ENCODE results near the gene HSD17B2. TPM values are rescaled to one million over a fixed set of nuclear protein-coding genes. Genes with fewer than 3 reads are reported as not detected.
"Not testable (repeated sequence)": the region's sequence is repeated elsewhere in the genome, so short reads cannot be mapped to it uniquely, and the experiment has no call there.

HSD17B2 gene
- total and polyA plus RNA-seq, 7 donors: 0.16 to 0.19 TPM; not detected in 5

DNA sequence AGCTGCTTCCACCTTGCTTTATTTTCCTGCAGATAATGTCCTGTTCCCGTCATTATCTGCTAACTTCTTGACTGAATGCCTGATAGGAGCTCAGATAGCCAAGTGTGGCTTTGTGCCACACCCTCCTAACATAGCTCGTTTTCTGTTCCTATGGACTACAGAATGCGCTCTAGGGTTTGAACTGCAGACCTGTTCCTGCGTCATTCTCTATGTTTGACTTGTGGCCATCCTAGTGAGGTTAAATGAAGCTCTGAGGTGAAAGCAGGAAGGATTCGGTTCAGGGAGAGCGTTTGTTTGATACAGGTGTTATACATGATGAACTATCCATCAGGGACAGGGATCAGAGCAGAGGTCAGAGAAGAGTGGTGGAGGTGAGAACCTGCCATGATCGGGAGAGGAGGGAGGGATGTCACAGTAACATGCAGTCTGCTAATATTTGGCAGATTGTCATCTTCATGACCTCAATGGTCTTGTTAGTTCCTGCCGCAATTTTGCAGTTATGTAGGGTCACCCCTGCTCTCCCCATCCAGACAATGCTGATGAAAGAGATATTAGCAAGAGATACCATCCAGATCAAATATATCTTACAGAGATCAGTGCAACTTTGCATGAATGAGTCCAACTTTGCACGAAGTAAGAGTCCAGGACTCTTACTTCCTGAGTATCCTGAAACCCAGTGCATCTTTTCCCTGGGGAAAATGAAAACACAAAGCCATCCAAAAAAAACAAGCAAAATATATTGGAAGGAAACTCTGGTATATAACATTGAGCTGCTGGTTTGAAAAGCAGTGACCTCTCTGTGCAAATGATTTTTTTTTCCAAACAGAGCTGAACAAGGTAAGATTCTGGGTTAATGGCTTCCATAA lies 102.1 kb downstream of the HSD17B2 start:
- H3K27me3 ChIP-seq (ENCODE audit: insufficient read depth in 3 of 3, low read length in 2 of 3): no peaks in the 10 kb centered on the region
- ATAC-seq (no peak), DNase-seq (no peak)
- no peaks in the 10 kb centered on the region for H3K4me1 ChIP-seq
- intact Hi-C loops (cut with DNase I): no loop called here
- H3K36me3 ChIP-seq (ENCODE audit: insufficient read depth in 1 of 2, low read depth in 1 of 2): peaks cover 0 to 10% of the 10 kb centered on the region in 2 donors
- H3K4me3 ChIP-seq: no peak overlapping the region
- H3K9me3 ChIP-seq: no peaks in the 10 kb centered on the region
- 73 to 77% (median 77%) methylated on average over 9 of the region's 9 CpGs for WGBS, 3 donors
- TF ChIP-seq, protein P1, sequence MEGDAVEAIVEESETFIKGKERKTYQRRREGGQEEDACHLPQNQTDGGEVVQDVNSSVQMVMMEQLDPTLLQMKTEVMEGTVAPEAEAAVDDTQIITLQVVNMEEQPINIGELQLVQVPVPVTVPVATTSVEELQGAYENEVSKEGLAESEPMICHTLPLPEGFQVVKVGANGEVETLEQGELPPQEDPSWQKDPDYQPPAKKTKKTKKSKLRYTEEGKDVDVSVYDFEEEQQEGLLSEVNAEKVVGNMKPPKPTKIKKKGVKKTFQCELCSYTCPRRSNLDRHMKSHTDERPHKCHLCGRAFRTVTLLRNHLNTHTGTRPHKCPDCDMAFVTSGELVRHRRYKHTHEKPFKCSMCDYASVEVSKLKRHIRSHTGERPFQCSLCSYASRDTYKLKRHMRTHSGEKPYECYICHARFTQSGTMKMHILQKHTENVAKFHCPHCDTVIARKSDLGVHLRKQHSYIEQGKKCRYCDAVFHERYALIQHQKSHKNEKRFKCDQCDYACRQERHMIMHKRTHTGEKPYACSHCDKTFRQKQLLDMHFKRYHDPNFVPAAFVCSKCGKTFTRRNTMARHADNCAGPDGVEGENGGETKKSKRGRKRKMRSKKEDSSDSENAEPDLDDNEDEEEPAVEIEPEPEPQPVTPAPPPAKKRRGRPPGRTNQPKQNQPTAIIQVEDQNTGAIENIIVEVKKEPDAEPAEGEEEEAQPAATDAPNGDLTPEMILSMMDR (IDR thresholded peaks at IDR 0.05): no peak
- H3K27ac ChIP-seq: no peak overlapping the region

DNA sequence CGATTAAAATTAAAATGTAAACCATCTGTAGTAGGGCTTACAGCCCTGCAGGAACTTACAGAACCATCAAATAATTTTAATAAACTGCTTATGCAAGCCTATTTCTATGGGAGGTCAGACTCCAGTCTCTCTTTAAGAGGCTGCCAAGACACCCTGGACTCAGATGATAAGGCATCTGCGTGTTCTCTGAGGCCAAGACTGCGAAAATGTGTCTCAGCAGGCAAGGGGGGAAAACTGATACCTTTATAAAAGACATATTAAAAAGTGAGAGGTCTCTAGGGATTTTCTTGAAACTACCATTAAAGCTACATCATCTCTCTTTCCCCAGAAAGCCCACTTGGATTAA lies 102.7 kb downstream of the HSD17B2 start:
- Histone ChIP-seq H3K9me3 (no peaks in the 10 kb centered on the region), H3K4me3 (no peak overlapping the region), H3K27ac (no peak overlapping the region), H3K27me3 (ENCODE audit: insufficient read depth in 3 of 3, low read length in 2 of 3) (no peaks in the 10 kb centered on the region), H3K4me1 (no peaks in the 10 kb centered on the region), H3K36me3 (ENCODE audit: insufficient read depth in 1 of 2, low read depth in 1 of 2) (peaks cover 0 to 10% of the 10 kb centered on the region in 2 donors)
- intact Hi-C loops (cut with DNase I): no loop called here
- 65 to 70% (median 67%) methylated on average over 3 of the region's 3 CpGs for WGBS, 3 donors
- DNase-seq: no peak
- TF ChIP-seq, protein P1 (IDR thresholded peaks at IDR 0.05): no peak
- ATAC-seq: no peak

DNA sequence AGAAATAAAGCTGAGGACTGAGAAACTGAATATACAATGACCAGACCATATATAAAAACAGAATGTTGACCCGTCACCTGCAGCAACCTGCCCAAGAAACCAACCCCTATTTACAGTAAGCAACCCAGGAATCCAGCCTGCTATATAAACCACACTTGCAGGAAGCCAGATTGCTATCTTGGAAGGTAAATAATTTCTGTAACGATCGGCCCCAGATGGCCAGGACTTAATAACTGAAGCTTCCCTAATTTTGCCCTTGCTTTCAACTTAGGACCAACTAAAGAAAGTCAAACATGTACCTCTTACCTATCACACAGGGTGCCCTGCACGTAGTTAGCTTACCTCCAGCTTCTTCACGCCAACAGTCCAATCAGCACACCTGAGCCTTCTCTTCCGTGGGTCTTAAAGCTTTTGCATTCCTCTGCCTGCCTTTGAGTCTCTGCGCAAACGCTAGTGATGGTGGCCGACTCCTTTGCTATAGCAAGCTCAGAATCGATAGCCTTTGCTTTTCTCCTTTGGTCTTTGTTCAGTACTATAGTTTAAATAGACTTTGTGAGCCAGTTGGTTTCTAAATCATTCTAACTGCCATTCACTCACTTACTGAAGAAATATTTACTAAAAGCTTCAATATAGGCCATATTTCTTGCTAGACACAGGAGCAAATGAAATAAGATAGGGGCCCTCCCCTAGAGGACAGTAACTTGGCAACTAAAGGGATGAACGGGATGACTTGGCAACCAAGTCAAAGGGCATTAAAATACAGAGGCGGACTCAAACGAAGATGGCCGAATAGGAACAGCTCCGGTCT lies 103.6 kb downstream of the HSD17B2 start:
- no peaks in the 10 kb centered on the region for H3K9me3 ChIP-seq
- no peak for DNase-seq
- H3K27ac ChIP-seq: no peak overlapping the region
- H3K4me1 ChIP-seq: no peaks in the 10 kb centered on the region
- H3K4me3 ChIP-seq: no peak overlapping the region
- intact Hi-C loops (cut with DNase I): no loop called here
- WGBS, 3 donors: 90 to 93% (median 92%) methylated on average over 15 of the region's 15 CpGs
- TF ChIP-seq, protein P1 (IDR thresholded peaks at IDR 0.05): no peak
- ATAC-seq: no peak
- no peaks in the 10 kb centered on the region for H3K27me3 ChIP-seq (ENCODE audit: insufficient read depth in 3 of 3, low read length in 2 of 3)
- peaks cover 0 to 10% of the 10 kb centered on the region in 2 donors for H3K36me3 ChIP-seq (ENCODE audit: insufficient read depth in 1 of 2, low read depth in 1 of 2)

DNA sequence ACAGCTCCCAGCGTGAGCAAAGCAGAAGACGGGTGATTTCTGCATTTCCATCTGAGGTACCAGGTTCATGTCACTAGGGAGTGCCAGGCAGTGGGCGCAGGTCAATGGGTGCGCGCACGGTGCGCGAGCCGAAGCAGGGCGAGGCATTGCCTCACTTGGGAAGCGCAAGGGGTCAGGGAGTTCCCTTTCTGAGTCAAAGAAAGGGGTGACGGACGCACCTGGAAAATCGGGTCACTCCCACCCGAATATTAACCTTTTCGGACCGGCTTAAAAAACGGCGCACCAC lies 104.2 kb downstream of the HSD17B2 start:
- H3K4me1 ChIP-seq; H3K4me3 ChIP-seq; ATAC-seq; H3K9me3 ChIP-seq; DNase-seq; H3K27ac ChIP-seq; H3K36me3 ChIP-seq (ENCODE audit: insufficient read depth in 1 of 2, low read depth in 1 of 2); intact Hi-C loops (cut with DNase I); H3K27me3 ChIP-seq (ENCODE audit: insufficient read depth in 3 of 3, low read length in 2 of 3): not testable (repeated sequence)
- 85 to 91% (median 88%) methylated on average over 19 of the region's 19 CpGs for WGBS, 3 donors

DNA sequence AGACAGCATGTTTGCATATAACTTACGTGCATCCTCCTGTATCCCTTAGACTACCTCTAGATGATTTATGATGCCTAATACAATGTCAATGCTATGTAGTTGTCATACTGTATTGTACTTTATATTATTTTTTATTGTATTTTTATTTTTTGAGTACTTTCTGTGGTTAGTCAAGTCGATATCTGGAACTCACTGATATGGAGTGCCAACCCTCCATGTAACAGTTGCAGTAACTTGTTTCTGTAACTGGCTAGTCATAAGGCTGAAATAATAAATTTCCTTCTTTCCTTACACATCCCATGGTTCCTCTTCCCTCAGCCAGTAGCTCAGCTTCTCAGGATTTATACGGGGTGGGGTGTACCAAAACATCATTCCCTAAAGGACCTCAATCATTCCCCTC lies 111.5 kb downstream of the HSD17B2 start:
- WGBS, 3 donors: 61 to 81% (median 64%) methylated on average over 3 of the region's 3 CpGs
- TF ChIP-seq, protein P1 (IDR thresholded peaks at IDR 0.05): no peak
- no peaks in the 10 kb centered on the region for H3K27me3 ChIP-seq (ENCODE audit: insufficient read depth in 3 of 3, low read length in 2 of 3)
- H3K4me3 ChIP-seq: no peak overlapping the region
- no peaks in the 10 kb centered on the region for H3K9me3 ChIP-seq
- H3K36me3 ChIP-seq (ENCODE audit: insufficient read depth in 1 of 2, low read depth in 1 of 2): peaks cover 5 to 21% of the 10 kb centered on the region in 2 donors
- DNase-seq (no peak), ATAC-seq (no peak)
- H3K27ac ChIP-seq: no peak overlapping the region
- intact Hi-C loops (cut with DNase I): no loop called here
- H3K4me1 ChIP-seq: no peaks in the 10 kb centered on the region

Measured in psoas muscle (tissue), 8 donors.